Measurements from ENCODE around the gene KIF2A.
A peak's percentile ranks its signal among the peaks of the same experiment; 100 is the strongest.

The KIF2A gene

GRCh38 chr5:62327138-62328053, 21.4 kb downstream of the KIF2A start:
- DNase-seq (ENCODE audit: low spot score) (no peak), FAIRE-seq (no peak)

DNA sequence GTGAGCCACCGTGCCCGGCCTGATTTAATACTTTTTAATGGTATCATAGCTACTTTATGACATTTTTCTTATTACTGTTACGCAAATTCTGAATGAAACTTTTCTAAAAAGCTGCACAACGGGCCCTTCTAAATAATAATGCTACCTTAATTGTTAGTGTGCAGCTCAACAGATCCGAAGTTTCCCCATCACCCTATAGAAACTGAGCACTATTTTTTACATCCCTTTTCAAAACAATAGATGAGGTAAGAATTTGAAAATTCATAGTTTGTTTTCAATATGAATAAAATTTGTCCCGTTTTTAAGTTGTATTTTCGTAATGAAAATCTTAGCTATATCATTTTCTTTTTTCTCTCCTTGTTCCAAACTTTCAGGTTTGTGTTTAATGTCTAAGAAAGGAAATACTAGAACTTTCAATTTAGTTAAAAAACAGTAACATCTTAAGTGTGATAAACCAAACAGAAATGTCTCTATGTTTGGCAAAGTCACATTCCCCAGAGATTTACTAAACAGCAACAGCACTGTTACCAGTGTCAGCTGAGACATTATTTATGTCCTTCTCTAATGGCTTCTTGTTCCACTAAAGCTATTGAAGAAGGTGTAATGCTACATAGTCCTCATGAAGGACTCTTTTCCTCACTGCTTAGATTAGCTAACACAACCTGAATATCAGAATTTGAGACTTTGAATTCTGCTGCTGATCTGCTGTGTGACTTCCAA, 22.9 kb downstream of the KIF2A start:
- no peak for FAIRE-seq
- DNase-seq (ENCODE audit: low spot score) = no peak

DNA sequence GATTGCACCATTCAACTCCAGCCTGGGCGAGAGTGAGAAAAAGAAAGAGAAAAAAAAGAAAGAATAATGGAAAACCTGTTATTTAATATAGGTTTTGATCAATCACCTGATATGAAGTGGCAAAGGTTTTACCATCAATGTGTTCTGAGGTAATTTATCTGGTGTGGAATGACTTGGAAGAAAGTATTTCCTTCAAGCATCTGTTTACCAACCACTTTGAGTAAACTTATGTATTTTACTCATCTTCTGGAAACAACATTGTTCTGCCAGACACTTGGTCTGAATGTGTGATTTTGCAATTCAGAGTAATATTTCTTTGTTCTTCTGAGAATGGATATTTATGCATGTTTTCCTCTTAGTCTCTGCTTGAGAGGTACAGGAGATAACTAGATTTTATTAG, 24.3 kb downstream of the KIF2A start:
- DNase-seq (ENCODE audit: low spot score) (no peak), FAIRE-seq (no peak)

DNA sequence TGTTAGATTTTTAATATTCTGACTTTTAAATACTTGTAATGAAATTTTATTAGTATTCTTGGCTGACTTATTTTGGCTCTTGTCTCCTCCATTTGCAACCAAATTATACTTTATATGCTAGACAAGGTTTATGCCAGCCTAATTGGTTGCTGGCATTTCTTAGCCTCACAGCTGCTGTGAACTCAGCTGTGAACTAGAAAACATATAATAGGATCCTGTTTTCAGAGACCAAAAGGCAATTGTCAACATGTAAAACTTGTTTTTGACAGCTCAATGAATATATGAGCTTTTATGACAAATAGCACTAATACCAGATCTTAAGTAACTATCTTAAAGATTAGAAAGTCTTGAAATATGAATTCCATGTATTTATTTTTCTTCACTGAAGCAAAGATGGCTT, 25.9 kb downstream of the KIF2A start:
- no peak for FAIRE-seq
- no peak for DNase-seq (ENCODE audit: low spot score)

DNA sequence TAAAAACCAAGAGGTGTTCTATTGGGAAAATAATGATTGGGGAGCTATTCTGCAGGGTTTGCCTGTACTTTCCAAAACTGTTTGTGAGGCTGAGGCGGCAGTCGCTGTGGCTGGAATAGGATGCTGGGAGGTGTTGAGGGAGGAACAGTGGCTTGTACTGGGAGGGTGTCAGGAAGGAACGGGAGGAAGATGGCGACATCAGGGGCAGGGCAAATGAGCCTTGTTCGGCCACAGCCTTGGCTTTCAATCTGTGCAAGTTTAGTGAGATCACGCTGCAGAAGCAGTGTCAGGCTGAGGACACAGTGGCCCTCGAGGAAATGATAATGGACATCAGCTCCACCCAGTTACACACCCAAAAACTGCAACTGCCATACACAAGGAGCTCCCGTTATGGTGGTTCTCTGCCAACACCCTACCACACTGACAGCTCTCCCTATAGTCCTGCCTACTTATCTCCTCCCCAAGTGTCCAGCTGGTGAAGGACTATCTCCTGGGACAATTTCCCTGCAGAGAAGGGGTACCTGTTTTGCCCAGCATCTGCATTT, 27.3 kb downstream of the KIF2A start:
- FAIRE-seq (no peak), DNase-seq (ENCODE audit: low spot score) (no peak)

DNA sequence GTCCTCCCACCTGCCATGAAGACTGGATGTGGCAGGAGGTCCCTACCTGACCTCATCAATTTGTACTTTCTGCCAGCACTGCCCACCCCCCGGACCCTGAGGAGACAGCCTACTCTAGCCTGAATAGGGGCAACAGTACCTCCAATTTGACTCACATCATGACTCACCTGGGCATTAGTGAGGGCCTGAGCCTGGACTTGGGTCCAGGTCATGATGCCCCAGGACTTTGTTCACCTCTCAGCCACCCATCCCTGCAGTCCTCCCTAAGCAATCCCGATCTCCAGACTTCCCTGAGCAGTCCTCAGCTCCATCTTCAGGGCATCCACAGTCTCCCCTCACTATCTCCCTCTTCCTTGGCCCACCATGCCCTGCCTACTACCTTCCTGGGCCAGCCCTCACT, 28.1 kb downstream of the KIF2A start:
- DNase-seq (ENCODE audit: low spot score) (no peak), FAIRE-seq (no peak)

- peak; percentile 12 for DNase-seq (ENCODE audit: low spot score)
Measured at GRCh38 chr5:62340392-62340791, 34.4 kb downstream of the KIF2A start.

DNA sequence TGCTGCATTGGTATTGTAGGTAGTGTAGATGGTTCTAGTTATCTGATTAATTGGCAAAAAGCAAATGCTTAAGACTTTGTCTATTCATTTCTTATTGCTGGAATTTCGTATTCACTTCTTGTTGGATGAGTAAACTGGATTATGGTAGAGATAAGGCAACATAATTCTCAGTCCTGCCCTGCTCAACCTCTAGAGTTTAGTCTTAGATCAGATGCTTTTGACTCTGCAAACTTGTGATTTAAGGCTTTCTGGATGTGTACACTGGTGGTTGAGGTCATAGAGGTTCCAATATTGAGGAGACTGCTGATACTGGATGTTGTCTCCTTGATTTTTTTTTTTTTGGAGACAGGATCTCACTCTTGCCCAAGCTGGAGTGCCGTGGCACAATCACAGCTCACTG, 35.0 kb downstream of the KIF2A start:
- DNase-seq (ENCODE audit: low spot score) (no peak), FAIRE-seq (no peak)

More at GRCh38 chr5:62340392-62340791, 34.4 kb downstream of the KIF2A start:
- no peak for FAIRE-seq

GRCh38 chr5:62341783-62342475, 35.9 kb downstream of the KIF2A start:
- DNase-seq (ENCODE audit: low spot score) (no peak), FAIRE-seq (no peak)

- DNase-seq (ENCODE audit: low spot score) = no peak
- FAIRE-seq = no peak
Measured at GRCh38 chr5:62342476-62342837, 36.5 kb downstream of the KIF2A start.

DNA sequence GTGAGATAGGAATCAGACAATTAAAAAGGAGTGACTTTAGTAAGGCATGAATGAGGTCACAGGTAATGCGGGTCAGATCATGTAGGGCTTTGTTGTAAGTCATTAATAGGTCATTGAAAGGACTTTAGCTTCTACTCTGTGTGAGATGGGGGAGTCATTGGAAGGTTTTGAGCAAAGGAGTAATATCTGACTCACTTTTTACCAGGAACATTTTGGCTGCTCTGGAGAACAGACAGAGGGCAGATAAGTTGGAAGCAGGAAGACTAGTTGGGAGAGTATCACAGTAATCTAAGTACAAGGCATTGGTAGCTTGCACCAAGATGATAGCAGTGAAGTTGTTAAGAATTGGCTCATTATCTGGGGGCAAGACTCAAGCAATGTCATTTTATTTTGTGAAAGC, 37.4 kb downstream of the KIF2A start:
- FAIRE-seq (no peak), DNase-seq (ENCODE audit: low spot score) (no peak)

- FAIRE-seq (no peak), DNase-seq (ENCODE audit: low spot score) (no peak)
Measured at GRCh38 chr5:62346748-62347147, 40.7 kb downstream of the KIF2A start.

- FAIRE-seq (no peak), DNase-seq (ENCODE audit: low spot score) (no peak)
Measured at GRCh38 chr5:62347928-62348327, 41.9 kb downstream of the KIF2A start.

GRCh38 chr5:62348723-62349481, 42.9 kb downstream of the KIF2A start:
- DNase-seq (ENCODE audit: low spot score) = no peak
- no peak for FAIRE-seq

GRCh38 chr5:62354028-62354874, 48.2 kb downstream of the KIF2A start:
- peak; percentile 10 for DNase-seq (ENCODE audit: low spot score)
- no peak for FAIRE-seq

DNA sequence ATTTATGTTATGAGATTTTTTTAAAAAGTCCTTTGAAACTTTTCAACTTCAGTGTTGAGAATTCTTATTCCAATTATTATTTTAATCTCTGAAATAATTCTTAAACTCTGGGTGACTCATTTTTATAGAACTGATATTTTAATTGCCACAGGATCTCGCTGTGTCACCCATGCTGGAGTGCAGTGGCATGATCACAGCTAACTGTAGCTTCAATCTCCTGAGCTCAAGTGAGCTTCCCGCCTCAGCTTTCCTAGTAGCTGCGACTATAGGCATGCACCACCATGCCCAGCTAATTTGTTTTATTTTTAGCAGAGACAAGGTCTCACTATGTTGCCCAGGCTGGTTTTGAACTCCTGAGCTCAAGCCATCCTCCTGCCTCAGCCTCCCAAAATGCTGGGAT, 56.7 kb downstream of the KIF2A start:
- no peak for FAIRE-seq
- DNase-seq (ENCODE audit: low spot score) = no peak

DNA sequence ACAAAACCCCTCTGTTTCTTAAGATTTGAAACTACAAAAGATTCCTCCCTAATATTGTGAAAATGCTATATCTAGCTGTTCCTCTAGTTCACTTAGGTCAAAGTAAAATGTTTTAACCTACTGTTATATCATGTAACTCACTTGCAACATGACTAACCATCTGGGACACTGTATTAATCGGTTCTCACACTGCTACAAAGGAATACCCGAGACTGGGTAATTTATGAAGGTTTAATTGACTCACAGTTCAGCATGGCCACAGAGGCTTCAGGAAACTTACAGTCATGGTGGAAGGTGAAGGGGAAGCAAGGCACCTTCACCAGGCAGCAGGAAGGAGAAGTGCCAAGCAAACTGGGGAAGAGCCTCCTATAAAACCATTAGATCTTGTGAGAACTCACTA, 63.0 kb downstream of the KIF2A start:
- FAIRE-seq = no peak

GRCh38 chr5:62371409-62371808, 65.4 kb downstream of the KIF2A start:
- no peak for FAIRE-seq
- no peak for DNase-seq (ENCODE audit: low spot score)

More for the DNA sequence above, 63.0 kb downstream of the KIF2A start:
- DNase-seq (ENCODE audit: low spot score) = no peak

DNA sequence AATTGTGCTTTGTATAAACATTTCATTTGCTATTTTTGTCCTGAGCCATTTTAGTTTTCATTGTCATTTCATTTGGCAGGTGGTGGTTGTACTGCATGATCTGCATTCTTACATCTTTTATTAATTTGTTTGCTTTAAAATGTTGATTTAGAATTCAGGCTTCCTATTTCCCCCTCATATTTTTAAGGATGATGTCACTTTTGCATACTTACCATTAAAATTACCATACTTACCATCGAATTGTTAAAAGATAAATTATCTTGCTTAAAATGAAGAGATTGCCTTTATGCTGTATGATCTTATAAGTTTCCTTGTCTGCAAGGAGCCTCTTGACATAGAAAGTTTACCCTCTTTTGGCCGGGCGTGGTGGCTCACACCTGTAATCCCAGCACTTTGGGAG, 66.6 kb downstream of the KIF2A start:
- FAIRE-seq (no peak), DNase-seq (ENCODE audit: low spot score) (no peak)

- DNase-seq (ENCODE audit: low spot score) = no peak
- FAIRE-seq = no peak
Measured at GRCh38 chr5:62373382-62373781, 67.4 kb downstream of the KIF2A start.
